ENCODE data around the gene HPS4.

The HPS4 gene

GRCh38 chr22:26431261-26431995 lies 52.2 kb downstream of the HPS4 start:
- no CpG with 5 or more reads among the region's 13 CpGs for WGBS (ENCODE audit: insufficient coverage, insufficient read length)
- 0 out of 2 replicates have a peak, but pooled peaks cover 2% of the 10 kb centered on the region for H3K4me1 ChIP-seq (ENCODE audit: control insufficient read depth, insufficient read depth, low read length)
- no peaks in the 10 kb centered on the region for H3K9me3 ChIP-seq (ENCODE audit: control insufficient read depth, insufficient read depth, low read length)
- no peak overlapping the region for H3K4me3 ChIP-seq (ENCODE audit: low read length)
- H3K27ac ChIP-seq (ENCODE audit: low read length), result no peak overlapping the region
- H3K27me3 ChIP-seq (ENCODE audit: control insufficient read depth, insufficient read depth, low read length), result no peaks in the 10 kb centered on the region
- DNase-seq (ENCODE audit: low read depth, low spot score), result no peak
- H3K36me3 ChIP-seq (ENCODE audit: control insufficient read depth, insufficient read depth, low read length), result peaks cover 9% of the 10 kb centered on the region; the same call in 1 of the 2 replicates

DNA sequence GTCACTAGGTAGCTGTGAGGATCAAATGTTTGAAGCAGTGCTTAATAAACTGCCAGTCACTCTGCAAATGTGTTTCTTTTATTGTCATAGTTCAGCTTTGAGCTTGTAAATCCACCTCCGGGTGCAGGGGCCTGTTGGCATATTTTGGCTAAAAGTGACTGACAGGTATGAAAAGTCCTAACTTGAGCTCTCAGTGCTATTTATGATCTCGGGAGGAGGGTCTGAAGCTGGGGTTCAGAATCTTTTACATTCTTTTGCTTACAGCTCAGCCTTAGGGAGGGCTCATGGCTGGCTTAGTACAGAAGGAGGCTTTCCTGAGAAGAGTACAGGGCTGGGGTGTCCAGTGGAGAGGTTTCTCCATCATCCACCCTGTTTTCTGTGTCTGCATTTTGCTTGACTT lies 53.0 kb downstream of the HPS4 start:
- Histone ChIP-seq H3K36me3 (ENCODE audit: control insufficient read depth, insufficient read depth, low read length) (peaks cover 9% of the 10 kb centered on the region; the same call in 1 of the 2 replicates), H3K4me3 (ENCODE audit: low read length) (no peak overlapping the region), H3K27me3 (ENCODE audit: control insufficient read depth, insufficient read depth, low read length) (no peaks in the 10 kb centered on the region), H3K27ac (ENCODE audit: low read length) (no peak overlapping the region), H3K9me3 (ENCODE audit: control insufficient read depth, insufficient read depth, low read length) (no peaks in the 10 kb centered on the region), H3K4me1 (ENCODE audit: control insufficient read depth, insufficient read depth, low read length) (0 out of 2 replicates have a peak, but pooled peaks cover 2% of the 10 kb centered on the region)
- DNase-seq (ENCODE audit: low read depth, low spot score), result no peak
- WGBS (ENCODE audit: insufficient coverage, insufficient read length), result no CpG with 5 or more reads among the region's 2 CpGs

DNA sequence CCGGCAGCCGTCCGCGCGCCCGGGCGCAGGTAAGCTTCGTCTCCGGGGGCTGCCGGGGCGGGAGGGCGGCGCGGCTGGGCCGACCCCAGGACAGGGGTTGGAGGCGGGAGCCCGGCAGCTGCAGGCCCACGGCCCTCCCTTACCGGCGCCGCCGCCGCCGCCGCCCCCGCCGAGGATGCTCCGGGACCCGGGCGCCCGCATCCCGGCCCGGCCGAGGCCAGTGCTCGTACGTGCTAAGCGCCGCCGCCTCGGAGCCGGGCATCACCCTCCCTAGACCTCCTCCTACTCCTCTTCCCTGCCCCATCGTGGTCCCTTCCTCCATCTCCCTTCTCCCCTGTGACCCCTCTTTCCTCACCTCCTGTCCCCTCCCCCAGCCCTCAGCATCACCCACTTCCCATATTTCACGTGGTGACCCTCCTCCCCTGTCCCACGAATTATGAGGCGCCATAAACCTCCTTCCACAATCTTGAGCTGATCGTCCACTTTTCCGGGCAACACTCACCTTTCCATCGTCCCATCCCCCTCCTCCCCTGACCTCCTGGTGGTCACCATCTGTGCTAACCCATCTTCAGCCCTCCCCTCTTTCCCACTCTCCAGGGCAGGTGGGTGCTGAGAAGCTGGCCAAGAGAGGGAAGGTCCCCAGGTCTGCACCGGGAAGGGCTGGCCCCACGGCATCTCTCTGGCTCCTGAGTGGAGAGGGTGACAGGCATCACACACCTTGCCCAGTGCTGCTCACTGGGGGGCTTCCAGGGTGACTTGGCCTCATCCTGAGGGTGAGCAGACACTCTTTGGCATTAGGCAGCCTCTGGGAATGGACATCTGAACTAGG lies 53.9 kb downstream of the HPS4 start:
- DNase-seq (ENCODE audit: low read depth, low spot score), result no peak
- Histone ChIP-seq H3K4me1 (ENCODE audit: control insufficient read depth, insufficient read depth, low read length) (0 out of 2 replicates have a peak, but pooled peaks cover 2% of the 10 kb centered on the region), H3K9me3 (ENCODE audit: control insufficient read depth, insufficient read depth, low read length) (no peaks in the 10 kb centered on the region), H3K27me3 (ENCODE audit: control insufficient read depth, insufficient read depth, low read length) (no peaks in the 10 kb centered on the region), H3K36me3 (ENCODE audit: control insufficient read depth, insufficient read depth, low read length) (peaks cover 9% of the 10 kb centered on the region; the same call in 1 of the 2 replicates), H3K4me3 (ENCODE audit: low read length) (peak overlapping the region; percentile 65), H3K27ac (ENCODE audit: low read length) (no peak overlapping the region)
- no CpG with 5 or more reads among the region's 50 CpGs for WGBS (ENCODE audit: insufficient coverage, insufficient read length)

- H3K27ac ChIP-seq (ENCODE audit: low read length), result no peak within 1 kb of the TSS
- WGBS (ENCODE audit: insufficient coverage, insufficient read length), result no CpG with 5 or more reads among the region's 96 CpGs
- H3K27me3 ChIP-seq (ENCODE audit: control insufficient read depth, insufficient read depth, low read length), result no peaks in the 10 kb centered on the region
- 0 out of 2 replicates have a peak, but pooled peaks cover 2% of the 10 kb centered on the region for H3K4me1 ChIP-seq (ENCODE audit: control insufficient read depth, insufficient read depth, low read length)
- H3K4me3 ChIP-seq (ENCODE audit: low read length), result peak within 1 kb of the TSS; percentile 65
- no peak for DNase-seq (ENCODE audit: low read depth, low spot score)
- no peaks in the 10 kb centered on the region for H3K9me3 ChIP-seq (ENCODE audit: control insufficient read depth, insufficient read depth, low read length)
- peaks cover 4% of the 10 kb centered on the region; the same call in 1 of the 2 replicates for H3K36me3 ChIP-seq (ENCODE audit: control insufficient read depth, insufficient read depth, low read length)
These were observed 54.8 kb downstream of the HPS4 start, which contains the start of gene ASPHD2 for GRCh38 chr22:26428515-26429457. Gene ASPHD2 (plus strand): TSS chr22:26429260. CDS start chr22:26433616, 4,356 bp downstream.

GRCh38 chr22:26426924-26427323 lies 56.7 kb downstream of the HPS4 start:
- Histone ChIP-seq H3K9me3 (ENCODE audit: control insufficient read depth, insufficient read depth, low read length) (no peaks in the 10 kb centered on the region), H3K27me3 (ENCODE audit: control insufficient read depth, insufficient read depth, low read length) (no peaks in the 10 kb centered on the region), H3K4me1 (ENCODE audit: control insufficient read depth, insufficient read depth, low read length) (0 out of 2 replicates have a peak, but pooled peaks cover 2% of the 10 kb centered on the region), H3K27ac (ENCODE audit: low read length) (no peak overlapping the region), H3K36me3 (ENCODE audit: control insufficient read depth, insufficient read depth, low read length) (no peaks in the 10 kb centered on the region), H3K4me3 (ENCODE audit: low read length) (no peak overlapping the region)
- DNase-seq (ENCODE audit: low read depth, low spot score), result no peak

GRCh38 chr22:26418620-26419019 lies 65.0 kb downstream of the HPS4 start:
- whole genome bisulfite sequencing (ENCODE audit: insufficient coverage, insufficient read length), result no CpG with 5 or more reads among the region's 3 CpGs
- no peak overlapping the region for H3K4me3 ChIP-seq (ENCODE audit: low read length)
- no peak overlapping the region for H3K27ac ChIP-seq (ENCODE audit: low read length)
- no peak for DNase-seq (ENCODE audit: low read depth, low spot score)
- H3K27me3 ChIP-seq (ENCODE audit: control insufficient read depth, insufficient read depth, low read length), result no peaks in the 10 kb centered on the region
- H3K36me3 ChIP-seq (ENCODE audit: control insufficient read depth, insufficient read depth, low read length), result no peaks in the 10 kb centered on the region
- H3K9me3 ChIP-seq (ENCODE audit: control insufficient read depth, insufficient read depth, low read length), result no peaks in the 10 kb centered on the region
- H3K4me1 ChIP-seq (ENCODE audit: control insufficient read depth, insufficient read depth, low read length), result peaks cover 5% of the 10 kb centered on the region

- WGBS (ENCODE audit: insufficient coverage, insufficient read length), result no CpG with 5 or more reads among the region's 3 CpGs
- H3K4me3 ChIP-seq (ENCODE audit: low read length), result no peak overlapping the region
- peaks cover 5% of the 10 kb centered on the region for H3K4me1 ChIP-seq (ENCODE audit: control insufficient read depth, insufficient read depth, low read length)
- no peak for DNase-seq (ENCODE audit: low read depth, low spot score)
- no peak overlapping the region for H3K27ac ChIP-seq (ENCODE audit: low read length)
- H3K36me3 ChIP-seq (ENCODE audit: control insufficient read depth, insufficient read depth, low read length), result no peaks in the 10 kb centered on the region
- H3K9me3 ChIP-seq (ENCODE audit: control insufficient read depth, insufficient read depth, low read length), result no peaks in the 10 kb centered on the region
- no peaks in the 10 kb centered on the region for H3K27me3 ChIP-seq (ENCODE audit: control insufficient read depth, insufficient read depth, low read length)
These were observed 66.2 kb downstream of the HPS4 start for GRCh38 chr22:26417406-26417805.

DNA sequence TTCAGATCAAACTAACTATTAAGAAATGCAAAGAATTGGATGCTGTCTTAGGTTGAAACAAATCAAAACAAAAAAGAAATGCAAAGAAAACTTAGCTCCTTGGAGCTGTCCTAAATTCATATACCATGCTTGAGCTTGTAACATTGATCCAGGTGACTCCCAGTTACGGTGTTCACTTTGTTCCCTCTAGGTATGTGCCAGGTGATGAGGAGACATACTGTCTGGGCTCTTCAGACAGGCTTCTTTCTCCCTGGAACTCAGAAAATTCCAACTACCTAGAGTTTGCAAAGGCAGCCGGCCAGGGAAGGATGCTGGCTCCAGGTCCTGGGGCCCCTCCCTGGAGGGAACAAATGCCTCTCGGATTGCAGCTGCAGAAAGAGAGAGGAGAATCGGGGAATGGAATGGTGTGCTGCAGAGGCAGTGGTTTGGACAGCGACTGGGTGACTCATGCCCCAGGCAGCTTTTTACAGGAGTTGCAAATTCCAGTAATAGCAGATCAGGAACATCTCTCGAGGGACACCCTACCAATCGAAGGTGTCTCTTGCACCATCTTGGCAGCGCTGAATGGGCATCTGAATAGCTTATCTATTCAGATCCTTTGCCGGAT lies 66.8 kb downstream of the HPS4 start:
- no CpG with 5 or more reads among the region's 9 CpGs for WGBS (ENCODE audit: insufficient coverage, insufficient read length)
- Histone ChIP-seq H3K27me3 (ENCODE audit: control insufficient read depth, insufficient read depth, low read length) (no peaks in the 10 kb centered on the region), H3K36me3 (ENCODE audit: control insufficient read depth, insufficient read depth, low read length) (no peaks in the 10 kb centered on the region), H3K27ac (ENCODE audit: low read length) (no peak overlapping the region), H3K4me1 (ENCODE audit: control insufficient read depth, insufficient read depth, low read length) (peaks cover 5% of the 10 kb centered on the region), H3K4me3 (ENCODE audit: low read length) (no peak overlapping the region), H3K9me3 (ENCODE audit: control insufficient read depth, insufficient read depth, low read length) (no peaks in the 10 kb centered on the region)
- DNase-seq (ENCODE audit: low read depth, low spot score), result no peak

DNA sequence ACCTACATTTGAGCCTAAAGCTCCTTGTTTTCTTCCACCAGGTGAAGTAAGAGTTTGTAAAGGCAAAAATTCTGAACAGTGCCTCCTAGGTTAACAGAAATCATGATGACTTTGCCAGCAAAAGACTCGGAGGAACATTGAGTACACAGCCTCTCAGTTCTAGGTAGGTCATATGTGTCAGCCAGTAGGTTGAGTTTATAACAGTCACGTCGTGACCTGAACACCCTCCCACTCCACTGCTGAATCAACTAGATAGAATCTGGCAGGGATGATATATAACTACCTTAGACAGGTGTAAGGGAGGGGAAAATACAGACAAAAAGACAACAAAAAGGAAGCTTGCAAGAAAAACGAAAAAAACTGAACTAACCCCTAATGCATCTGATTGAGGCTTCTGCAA lies 67.3 kb downstream of the HPS4 start:
- no peak overlapping the region for H3K4me3 ChIP-seq (ENCODE audit: low read length)
- WGBS (ENCODE audit: insufficient coverage, insufficient read length), result no CpG with 5 or more reads among the region's 4 CpGs
- H3K27ac ChIP-seq (ENCODE audit: low read length), result no peak overlapping the region
- DNase-seq (ENCODE audit: low read depth, low spot score), result no peak
- H3K9me3 ChIP-seq (ENCODE audit: control insufficient read depth, insufficient read depth, low read length), result no peaks in the 10 kb centered on the region
- H3K36me3 ChIP-seq (ENCODE audit: control insufficient read depth, insufficient read depth, low read length), result no peaks in the 10 kb centered on the region
- H3K27me3 ChIP-seq (ENCODE audit: control insufficient read depth, insufficient read depth, low read length), result no peaks in the 10 kb centered on the region
- H3K4me1 ChIP-seq (ENCODE audit: control insufficient read depth, insufficient read depth, low read length), result peaks cover 5% of the 10 kb centered on the region

All from iPS DF 6.9 (cell line).